Esophagus squamous epithelium (tissue), 4 donors: Measurements from ENCODE around the gene SPTBN2.

ENCODE experiments used
- POLR2A ChIP-seq, 4 donors: fragments of 450-650 bp; IDR thresholded peaks; one replicate each; pipeline ENCODE4 v1.6.1; 2017; ENCODE audit warnings: antibody characterized with exemption in 4 of 4, mild to moderate bottlenecking in 4 of 4, moderate library complexity in 3 of 4
- TF ChIP-seq, protein P1 (sequence below), 6 experiments: fragments of 450-650 bp in 4 of 6; fragments of 200-600 bp in 2 of 6; sonication (generic) in 2 of 6; IDR thresholded peaks; one replicate each; pipeline ENCODE4 v1.5.1; 2016 to 2019; ENCODE audit warnings: antibody characterized with exemption in 6 of 6, mild to moderate bottlenecking in 4 of 6, moderate library complexity in 4 of 6

GRCh38 chr11:66643745-66644437, 85.1 kb downstream of the SPTBN2 start:
- TF ChIP-seq, protein P1, sequence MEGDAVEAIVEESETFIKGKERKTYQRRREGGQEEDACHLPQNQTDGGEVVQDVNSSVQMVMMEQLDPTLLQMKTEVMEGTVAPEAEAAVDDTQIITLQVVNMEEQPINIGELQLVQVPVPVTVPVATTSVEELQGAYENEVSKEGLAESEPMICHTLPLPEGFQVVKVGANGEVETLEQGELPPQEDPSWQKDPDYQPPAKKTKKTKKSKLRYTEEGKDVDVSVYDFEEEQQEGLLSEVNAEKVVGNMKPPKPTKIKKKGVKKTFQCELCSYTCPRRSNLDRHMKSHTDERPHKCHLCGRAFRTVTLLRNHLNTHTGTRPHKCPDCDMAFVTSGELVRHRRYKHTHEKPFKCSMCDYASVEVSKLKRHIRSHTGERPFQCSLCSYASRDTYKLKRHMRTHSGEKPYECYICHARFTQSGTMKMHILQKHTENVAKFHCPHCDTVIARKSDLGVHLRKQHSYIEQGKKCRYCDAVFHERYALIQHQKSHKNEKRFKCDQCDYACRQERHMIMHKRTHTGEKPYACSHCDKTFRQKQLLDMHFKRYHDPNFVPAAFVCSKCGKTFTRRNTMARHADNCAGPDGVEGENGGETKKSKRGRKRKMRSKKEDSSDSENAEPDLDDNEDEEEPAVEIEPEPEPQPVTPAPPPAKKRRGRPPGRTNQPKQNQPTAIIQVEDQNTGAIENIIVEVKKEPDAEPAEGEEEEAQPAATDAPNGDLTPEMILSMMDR (IDR thresholded peaks at IDR 0.05): no peak
- TF ChIP-seq POLR2A (IDR thresholded peaks at IDR 0.05): no peak
